ENCODE measurements around the gene BDH1.
"Not testable (repeated sequence)": the region's sequence is repeated elsewhere in the genome, so short reads cannot be mapped to it uniquely, and the experiment has no call there.

The BDH1 gene

GRCh38 chr3:197577366-197578074 is 21.8 kb upstream of the BDH1 start:
- no peak for DNase-seq

- DNase-seq = no peak
These were observed 21.1 kb upstream of the BDH1 start for GRCh38 chr3:197576838-197577237.

- DNase-seq = no peak
These were observed 19.6 kb upstream of the BDH1 start for GRCh38 chr3:197575362-197575761.

- DNase-seq = not testable (repeated sequence)
These were observed 18.7 kb upstream of the BDH1 start for GRCh38 chr3:197574396-197574991.

GRCh38 chr3:197573048-197573767 is 17.4 kb upstream of the BDH1 start:
- DNase-seq = no peak

GRCh38 chr3:197571880-197572172 is 16.1 kb upstream of the BDH1 start:
- DNase-seq = not testable (repeated sequence)

GRCh38 chr3:197571074-197571879 is 15.5 kb upstream of the BDH1 start:
- not testable (repeated sequence) for DNase-seq

- not testable (repeated sequence) for DNase-seq
These were observed 13.7 kb upstream of the BDH1 start for GRCh38 chr3:197569433-197569832.

- no peak for DNase-seq
These were observed 12.3 kb upstream of the BDH1 start for GRCh38 chr3:197567904-197568681.

- not testable (repeated sequence) for DNase-seq
These were observed 10.4 kb upstream of the BDH1 start for GRCh38 chr3:197566155-197566554.

- DNase-seq = no peak
These were observed 8.5 kb upstream of the BDH1 start for GRCh38 chr3:197564097-197564843.

- DNase-seq = no peak
These were observed 6.9 kb upstream of the BDH1 start for GRCh38 chr3:197562398-197563251.

GRCh38 chr3:197561926-197562325 is 6.2 kb upstream of the BDH1 start:
- no peak for DNase-seq

GRCh38 chr3:197559651-197560050 is 3.9 kb upstream of the BDH1 start:
- DNase-seq = no peak

- peak; percentile 96 for DNase-seq
These were observed 1.0 kb downstream of the BDH1 start for GRCh38 chr3:197554562-197555280.

GRCh38 chr3:197554196-197554561 is 1.6 kb downstream of the BDH1 start:
- DNase-seq = no peak

- DNase-seq = no peak
These were observed 3.6 kb downstream of the BDH1 start for GRCh38 chr3:197552198-197552597.

- no peak for DNase-seq
These were observed 5.3 kb downstream of the BDH1 start for GRCh38 chr3:197550489-197550888.

- DNase-seq = no peak
These were observed 6.4 kb downstream of the BDH1 start for GRCh38 chr3:197549261-197549885.
